OCI-LY7 (cell line): ENCODE results near the gene AKR1E2.

Experiments used
- CTCF ChIP-seq: fragments of 200-600 bp; sonication (generic); conservative IDR thresholded peaks from 2 replicates; pipeline ENCODE4 v1.5.1; 2014; ENCODE audit warnings: mild to moderate bottlenecking, antibody characterized with exemption, low read length, moderate library complexity, mixed read lengths
- EZH2phosphoT487 ChIP-seq: fragments of 200-600 bp; sonication (generic); IDR thresholded peaks from 2 replicates; pipeline ENCODE4 v1.6.1; 2018; ENCODE audit warnings: low read depth, borderline replicate concordance, mild to moderate bottlenecking, mixed run types, antibody characterized with exemption, low read length, moderate library complexity, mixed read lengths

GRCh38 chr10:4781955-4782354 is 44.1 kb upstream of the AKR1E2 start:
- no peak for TF ChIP-seq CTCF
- no peak for TF ChIP-seq EZH2phosphoT487
